A673 (cell line): Measurements from ENCODE around the gene RELCH.

Experiments used
- EZH2 ChIP-seq: fragments of 200-600 bp; sonication (generic); IDR thresholded peaks from 2 replicates; pipeline ENCODE4 v1.6.1; 2017; ENCODE audit warnings: borderline replicate concordance, low read depth, mild to moderate bottlenecking, mixed read lengths, antibody characterized with exemption, low read length; ENCODE audit not compliant: poor library complexity, severe bottlenecking
- TF ChIP-seq, protein P1 (sequence below): fragments of 300-800, 200-600 bp; sonication (generic); conservative IDR thresholded peaks from 2 replicates; pipeline ENCODE4 v1.5.1; 2017; ENCODE audit warnings: low read depth, mild to moderate bottlenecking, antibody characterized with exemption, low read length, moderate library complexity, mixed read lengths

- TF ChIP-seq, protein P1, sequence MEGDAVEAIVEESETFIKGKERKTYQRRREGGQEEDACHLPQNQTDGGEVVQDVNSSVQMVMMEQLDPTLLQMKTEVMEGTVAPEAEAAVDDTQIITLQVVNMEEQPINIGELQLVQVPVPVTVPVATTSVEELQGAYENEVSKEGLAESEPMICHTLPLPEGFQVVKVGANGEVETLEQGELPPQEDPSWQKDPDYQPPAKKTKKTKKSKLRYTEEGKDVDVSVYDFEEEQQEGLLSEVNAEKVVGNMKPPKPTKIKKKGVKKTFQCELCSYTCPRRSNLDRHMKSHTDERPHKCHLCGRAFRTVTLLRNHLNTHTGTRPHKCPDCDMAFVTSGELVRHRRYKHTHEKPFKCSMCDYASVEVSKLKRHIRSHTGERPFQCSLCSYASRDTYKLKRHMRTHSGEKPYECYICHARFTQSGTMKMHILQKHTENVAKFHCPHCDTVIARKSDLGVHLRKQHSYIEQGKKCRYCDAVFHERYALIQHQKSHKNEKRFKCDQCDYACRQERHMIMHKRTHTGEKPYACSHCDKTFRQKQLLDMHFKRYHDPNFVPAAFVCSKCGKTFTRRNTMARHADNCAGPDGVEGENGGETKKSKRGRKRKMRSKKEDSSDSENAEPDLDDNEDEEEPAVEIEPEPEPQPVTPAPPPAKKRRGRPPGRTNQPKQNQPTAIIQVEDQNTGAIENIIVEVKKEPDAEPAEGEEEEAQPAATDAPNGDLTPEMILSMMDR = no peak
- no peak for TF ChIP-seq EZH2
These were observed 114.3 kb downstream of the RELCH start for GRCh38 chr18:62301322-62301721.
